PC-9 (cell line): ENCODE measurements around the gene PPP2CA.

ENCODE experiments used
- CTCF ChIP-seq: fragments of 200-600 bp; sonication (generic); conservative IDR thresholded peaks from 2 replicates; pipeline ENCODE4 v1.6.1; 2017; ENCODE audit warnings: mixed run types, antibody characterized with exemption, mild to moderate bottlenecking, moderate library complexity
- EZH2 ChIP-seq: fragments of 200-600 bp; sonication (generic); IDR thresholded peaks from 2 replicates; pipeline ENCODE4 v1.8.0; 2017; ENCODE audit warnings: antibody characterized with exemption, low read depth

GRCh38 chr5:134242146-134242545, 16.3 kb upstream of the PPP2CA start:
- TF ChIP-seq CTCF, result no peak
- TF ChIP-seq EZH2, result no peak
